Stimulated activated CD4-positive, alpha-beta T cell treated with anti-CD3 and anti-CD28 coated beads, TNF-alpha, amount 100 ng/mL, for 48 hours (primary cell): ENCODE results near the gene MRPS31.
A peak's percentile ranks its signal among the peaks of the same experiment; 100 is the strongest.

Experiments
- DNase-seq, 3 donors: peaks; one replicate each; pipeline ENCODE4 v3.0.0-alpha.2; 2020; ENCODE audit warnings: low read depth in 3 of 3

MRPS31 gene

DNA sequence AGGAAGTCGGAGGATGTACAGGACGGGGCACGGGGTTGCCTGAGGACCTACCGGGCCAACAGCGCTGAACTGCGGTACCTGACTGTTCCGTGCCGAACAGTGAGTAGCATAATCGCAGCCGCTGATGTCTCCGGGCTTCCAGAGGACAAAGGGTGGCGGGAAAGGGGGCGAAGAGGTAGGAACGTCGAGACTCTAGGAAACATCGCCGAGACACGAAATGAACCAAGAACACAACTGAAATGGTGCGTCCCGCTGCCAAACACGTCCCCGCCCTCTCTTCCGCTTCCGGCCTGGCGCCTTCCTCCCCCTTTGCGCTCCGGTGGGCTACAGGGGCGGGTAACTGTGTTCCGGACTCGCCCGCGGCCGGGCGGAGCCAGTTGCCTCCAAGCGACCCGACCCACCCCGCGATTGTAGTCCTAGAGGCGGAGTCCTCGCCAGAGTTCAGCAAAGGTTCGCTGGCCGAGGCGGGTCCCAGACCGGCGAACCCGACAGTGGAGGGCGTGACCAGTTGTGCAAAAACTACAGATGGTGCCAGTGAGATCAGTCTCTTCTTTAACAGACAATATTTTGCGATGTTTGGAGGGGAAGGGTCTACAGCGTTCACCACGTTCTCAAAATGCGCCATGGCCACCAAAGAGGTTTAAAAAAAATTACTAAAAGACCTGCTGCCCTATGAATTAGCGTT, at the start of gene MRPS31:
MRPS31 (minus strand) TSS at position 257 of the 685 bp plus-strand sequence; CDS start at position 203, 54 bp downstream.
- peak; percentile 92 to 94 (median 93) for DNase-seq

GRCh38 chr13:40819797-40820315, 48.9 kb upstream of the MRPS31 start:
- DNase-seq: no peak

DNA sequence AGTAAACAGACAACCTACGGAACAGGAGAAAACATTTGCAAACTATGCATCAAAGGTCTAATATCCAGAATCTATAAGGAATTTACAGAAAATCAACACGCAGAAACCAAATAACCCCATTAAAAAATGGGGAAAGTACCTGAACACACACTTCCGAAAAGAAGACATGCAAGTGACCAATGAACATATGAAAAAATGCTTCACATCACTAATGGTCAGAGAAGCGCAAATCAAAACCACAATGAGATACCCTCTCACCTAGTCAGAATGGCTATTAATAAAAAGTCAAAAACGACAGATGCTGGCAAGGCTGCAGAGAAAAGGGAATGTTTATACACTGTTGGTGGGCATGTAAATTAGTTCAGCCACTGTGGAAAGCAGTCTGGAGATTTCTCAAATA, 47.9 kb upstream of the MRPS31 start:
- no peak for DNase-seq

DNA sequence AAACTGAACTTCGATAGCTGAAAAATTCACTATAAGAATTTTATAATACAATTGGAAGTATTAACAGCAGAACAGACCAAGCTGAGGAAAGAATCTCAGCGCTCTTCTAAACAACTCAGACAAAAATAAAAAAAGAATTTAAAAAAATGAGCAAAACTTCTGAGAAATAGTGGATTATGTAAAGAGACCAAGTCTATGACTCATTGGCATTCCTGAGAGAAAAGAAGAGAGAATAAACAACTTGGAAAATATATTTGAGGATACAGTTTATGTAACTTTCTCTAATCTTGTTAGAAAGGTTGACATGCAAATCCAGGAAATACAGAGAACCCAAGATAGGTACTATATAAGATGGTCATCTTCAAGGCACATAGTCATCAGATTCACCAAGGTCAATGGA, 43.8 kb upstream of the MRPS31 start:
- DNase-seq: no peak

DNA sequence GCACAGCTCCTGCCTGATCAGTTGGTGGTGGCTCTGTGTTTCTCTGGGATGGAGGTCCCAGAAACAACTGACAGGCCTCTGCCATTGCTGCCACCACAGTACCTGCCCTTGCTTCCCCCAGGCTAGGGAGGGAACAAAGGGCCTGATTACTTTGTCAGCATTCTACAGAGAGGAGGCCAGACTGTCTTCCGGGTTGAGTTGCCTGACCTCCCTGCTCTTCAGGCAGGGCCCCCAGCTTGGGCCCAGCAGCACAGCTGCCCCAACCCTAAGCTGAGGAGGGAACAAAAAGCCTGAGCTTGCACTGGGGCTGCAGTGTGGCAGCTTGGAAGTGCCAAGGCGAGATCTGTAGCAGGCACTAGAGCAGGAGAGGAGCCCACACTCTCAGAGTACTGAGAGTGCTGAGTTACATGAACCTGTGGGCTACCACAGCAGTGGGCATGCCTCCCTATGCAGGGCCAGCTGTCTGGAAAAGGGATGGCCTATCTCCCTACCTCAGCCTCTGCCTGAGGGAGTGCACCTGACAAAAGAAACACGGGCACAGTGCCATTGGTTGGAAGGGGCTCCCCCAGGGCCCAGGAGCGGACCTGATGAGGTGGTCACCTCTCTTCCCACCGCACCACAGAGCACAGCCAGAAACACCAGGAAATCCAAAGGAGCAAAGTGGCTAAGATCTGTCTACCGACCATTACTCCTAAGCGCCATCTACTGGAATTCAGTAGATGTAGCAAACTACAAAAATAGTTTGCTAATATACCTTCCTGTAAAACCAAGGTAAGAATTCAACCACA, 42.9 kb upstream of the MRPS31 start:
- DNase-seq: no peak

GRCh38 chr13:40812724-40813445, 41.9 kb upstream of the MRPS31 start:
- DNase-seq: no peak

DNA sequence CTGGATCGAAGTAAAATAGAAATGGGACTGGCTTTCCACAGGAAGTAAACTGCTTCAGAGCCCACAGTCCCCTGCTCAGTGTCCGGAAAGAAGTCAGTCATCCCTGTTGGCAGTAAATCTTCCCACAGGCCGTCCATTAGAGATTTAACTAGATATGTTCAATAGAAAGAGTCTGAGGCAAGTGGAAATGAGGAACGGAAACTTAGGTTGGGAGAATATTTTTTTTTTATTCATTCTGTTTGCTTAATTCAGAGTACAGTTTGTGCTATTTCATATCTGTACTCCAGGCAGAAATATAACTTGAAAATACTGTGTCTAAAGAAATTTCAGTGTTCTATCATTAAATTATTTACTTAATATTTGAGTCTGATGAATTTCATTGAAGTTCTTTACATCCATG, 41.1 kb upstream of the MRPS31 start:
- DNase-seq: no peak

DNA sequence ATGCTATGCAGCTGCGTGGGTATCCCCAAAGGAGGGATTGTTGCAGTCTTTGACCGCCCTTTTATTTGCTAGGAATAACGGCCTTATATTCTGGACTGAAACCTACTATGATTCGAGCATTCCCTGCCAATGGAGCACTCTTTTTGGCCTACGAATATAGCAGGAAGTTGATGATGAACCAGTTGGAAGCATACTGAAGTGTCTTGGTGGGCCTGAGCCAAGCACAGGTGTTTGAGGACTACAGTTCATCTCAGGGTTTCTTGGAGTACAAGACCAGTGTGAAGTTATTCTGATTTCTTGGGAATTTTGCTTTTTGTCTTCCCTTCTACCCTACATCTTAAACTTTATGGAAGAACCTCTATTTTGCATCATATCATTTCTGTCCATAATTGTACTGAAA, 38.5 kb upstream of the MRPS31 start:
- DNase-seq: no peak

DNA sequence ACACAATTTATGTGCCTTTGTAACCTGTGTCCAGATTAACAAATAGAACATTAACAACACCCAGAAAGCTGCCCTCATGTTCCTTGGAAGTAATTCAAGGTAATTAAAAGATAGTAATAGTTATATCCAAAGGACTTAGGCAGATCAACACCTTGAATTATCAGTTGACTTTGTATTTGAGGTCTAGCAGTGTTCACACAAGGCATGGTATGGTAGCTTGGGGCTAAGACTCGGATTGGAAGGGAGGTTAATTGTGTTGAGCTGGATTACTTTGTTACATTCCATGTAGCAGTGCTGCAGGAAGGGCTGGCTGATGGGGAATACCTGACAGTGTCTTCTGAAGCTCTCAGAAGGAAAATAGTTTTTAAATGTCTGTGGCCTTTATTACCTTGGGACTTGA, 35.3 kb upstream of the MRPS31 start:
- DNase-seq: no peak

DNA sequence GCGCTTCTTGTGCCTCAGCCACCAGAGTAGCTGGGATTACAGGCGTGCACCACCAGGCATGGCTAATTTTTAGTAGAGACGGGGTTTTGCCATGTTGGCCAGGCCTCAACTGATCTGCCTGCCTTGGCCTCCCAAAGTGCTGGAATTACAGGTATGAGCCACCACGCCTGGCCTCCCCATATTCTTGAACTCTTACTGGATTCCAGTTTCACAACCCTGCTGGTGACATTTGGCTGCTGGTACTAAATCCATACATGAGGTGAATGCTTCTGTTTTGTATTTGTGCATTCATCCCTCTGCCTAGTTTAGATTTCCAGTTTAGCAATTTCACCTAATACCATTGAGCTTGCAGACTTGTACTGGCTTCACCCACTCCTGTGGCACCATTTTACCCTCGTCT, 32.3 kb upstream of the MRPS31 start:
- no peak for DNase-seq

GRCh38 chr13:40801255-40802217, 30.5 kb upstream of the MRPS31 start:
- DNase-seq: no peak

GRCh38 chr13:40800559-40800958, 29.6 kb upstream of the MRPS31 start:
- DNase-seq: no peak

GRCh38 chr13:40799508-40799907, 28.5 kb upstream of the MRPS31 start:
- DNase-seq: no peak

DNA sequence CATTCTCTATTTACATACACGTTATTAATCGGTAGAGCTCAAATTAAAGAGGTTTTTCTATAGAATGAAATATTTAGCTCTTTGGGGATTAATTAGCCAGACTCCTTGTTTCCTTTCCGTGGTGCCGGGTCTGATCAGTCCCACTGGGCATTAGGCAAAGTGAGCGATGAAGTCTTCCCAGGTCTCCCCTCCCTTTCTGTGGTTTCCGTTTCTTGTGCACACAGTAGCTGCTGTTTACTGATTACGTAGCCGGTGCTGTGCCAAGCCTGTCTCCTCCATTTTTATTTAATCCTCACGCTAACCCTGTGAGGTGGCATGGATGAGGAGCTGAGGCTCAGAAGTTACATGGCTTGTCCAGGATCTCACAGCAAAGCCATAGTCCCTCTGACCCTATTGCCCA, 27.4 kb upstream of the MRPS31 start:
- no peak for DNase-seq

GRCh38 chr13:40796649-40797048, 25.7 kb upstream of the MRPS31 start:
- no peak for DNase-seq

DNA sequence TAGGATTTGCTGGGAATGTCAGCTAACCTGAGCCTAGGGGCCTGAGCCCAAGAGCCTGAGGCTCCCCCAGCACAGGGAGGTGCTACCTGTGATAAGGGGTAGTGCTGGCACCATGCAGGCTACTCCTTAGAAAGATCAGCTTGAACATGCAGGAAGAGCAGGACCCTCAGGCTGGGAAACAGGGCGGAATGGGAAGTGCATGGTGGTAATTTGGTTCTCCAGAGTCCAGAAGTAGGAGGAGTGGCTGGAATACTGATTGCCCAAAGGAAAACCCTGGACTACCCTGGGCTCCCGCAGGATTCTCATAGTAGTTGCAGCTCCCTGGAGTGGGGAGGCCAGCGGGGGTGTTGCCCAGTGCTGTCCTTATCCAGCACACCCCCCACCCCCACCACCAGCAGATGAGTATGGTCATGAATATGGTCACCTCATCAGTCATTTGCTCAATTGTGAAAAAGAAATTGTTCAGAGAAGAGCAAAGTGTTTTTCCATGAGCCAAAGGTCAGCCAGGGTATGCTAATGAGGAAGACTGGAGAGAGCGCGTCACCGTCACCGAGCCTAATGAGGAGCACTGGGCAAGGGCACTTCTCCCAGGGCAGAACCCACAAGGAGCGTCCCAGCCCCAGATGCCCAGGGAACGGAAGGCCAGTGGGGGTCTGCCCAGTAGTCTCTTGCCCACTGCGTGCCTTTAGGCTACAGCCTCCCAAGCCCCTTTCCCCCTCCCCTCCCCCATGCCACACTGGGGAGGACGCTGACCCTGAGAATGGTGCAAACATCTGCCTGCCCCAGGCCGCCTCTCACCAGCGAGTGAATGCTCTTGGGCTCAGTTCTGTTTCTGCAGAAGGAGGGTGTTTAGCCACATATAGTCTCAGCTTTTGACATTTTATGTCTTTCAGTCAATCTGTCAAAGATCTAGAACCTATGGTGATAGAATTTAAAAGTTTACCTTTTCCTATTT, 23.7 kb upstream of the MRPS31 start:
- no peak for DNase-seq

- DNase-seq: no peak
Measured at GRCh38 chr13:40793339-40793738, 22.3 kb upstream of the MRPS31 start.

- no peak for DNase-seq
Measured at GRCh38 chr13:40792284-40793051, 21.5 kb upstream of the MRPS31 start.

DNA sequence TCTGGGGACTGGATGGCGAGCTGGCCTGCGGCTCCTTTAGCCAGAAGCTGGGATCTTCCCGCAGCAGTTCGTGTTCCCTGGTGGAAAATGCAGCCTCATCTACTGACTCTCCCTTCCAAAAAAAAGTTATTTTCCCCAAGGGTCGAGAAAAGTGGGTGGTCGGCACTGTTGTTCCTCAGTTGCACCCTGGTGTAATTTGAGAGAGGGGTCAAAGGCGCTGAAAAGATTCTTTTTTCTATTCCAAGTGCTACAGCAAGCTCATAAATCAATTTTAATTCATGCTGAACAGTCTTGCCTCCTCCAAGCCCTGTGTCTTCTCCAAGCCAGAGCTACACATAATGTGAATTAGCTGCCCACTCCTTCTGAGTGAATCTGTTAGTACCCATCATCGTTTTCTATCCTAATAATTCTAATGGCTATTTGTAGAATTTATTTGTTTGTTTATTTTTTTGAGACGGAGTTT, 19.2 kb upstream of the MRPS31 start:
- DNase-seq: no peak
